ENCODE data around the gene IL25. TPM values are rescaled to one million over a fixed set of nuclear protein-coding genes. Genes with fewer than 3 reads are reported as not detected.

The IL25 gene
- total RNA-seq, 2 donors from 2014 or later, result not detected

DNA sequence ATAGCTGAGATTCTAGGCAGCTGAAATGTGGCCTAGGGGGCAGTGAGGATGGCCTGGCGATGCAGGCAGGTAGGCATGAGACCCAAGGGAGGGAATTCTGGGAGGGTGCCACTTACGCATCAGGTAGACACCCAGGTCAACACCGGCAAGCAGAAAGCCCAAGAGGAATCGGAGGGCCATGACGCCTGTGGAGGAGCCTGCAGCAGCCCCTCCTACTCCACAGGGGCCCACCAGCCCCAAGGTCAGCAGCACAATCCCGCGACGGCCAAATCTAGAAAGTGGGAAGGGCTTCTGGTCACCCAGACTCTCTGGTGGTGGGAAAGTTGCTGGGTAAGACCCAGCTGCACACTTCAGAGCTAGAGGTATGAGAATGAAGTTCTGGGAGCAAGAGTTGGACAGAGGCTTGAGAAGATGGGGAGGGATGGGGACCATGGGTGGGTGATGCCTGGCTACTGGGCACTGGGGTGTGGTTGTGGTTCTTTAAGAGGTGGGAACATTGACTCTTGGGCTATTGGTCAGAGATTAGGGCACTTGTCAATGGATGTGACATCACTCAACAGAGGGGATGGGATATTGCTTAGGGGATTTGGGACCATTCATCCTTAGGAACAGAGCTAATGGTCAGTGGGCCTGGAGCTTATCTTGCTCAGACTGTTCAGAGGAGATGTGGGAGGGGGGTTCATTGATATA is 23.3 kb upstream of the IL25 start:
- peaks cover 10 to 11% of the 10 kb centered on the region in 2 donors for H3K36me3 Mint-ChIP-seq
- H3K9me3 Mint-ChIP-seq, result no peaks in the 10 kb centered on the region
- no peak for ATAC-seq
- H3K27ac Mint-ChIP-seq, result peak overlapping the region in 1 of 2 donors; percentile 48
- peak in 1 of 2 donors; percentile 35 for DNase-seq (ENCODE audit: low spot score in 2 of 2)

DNA sequence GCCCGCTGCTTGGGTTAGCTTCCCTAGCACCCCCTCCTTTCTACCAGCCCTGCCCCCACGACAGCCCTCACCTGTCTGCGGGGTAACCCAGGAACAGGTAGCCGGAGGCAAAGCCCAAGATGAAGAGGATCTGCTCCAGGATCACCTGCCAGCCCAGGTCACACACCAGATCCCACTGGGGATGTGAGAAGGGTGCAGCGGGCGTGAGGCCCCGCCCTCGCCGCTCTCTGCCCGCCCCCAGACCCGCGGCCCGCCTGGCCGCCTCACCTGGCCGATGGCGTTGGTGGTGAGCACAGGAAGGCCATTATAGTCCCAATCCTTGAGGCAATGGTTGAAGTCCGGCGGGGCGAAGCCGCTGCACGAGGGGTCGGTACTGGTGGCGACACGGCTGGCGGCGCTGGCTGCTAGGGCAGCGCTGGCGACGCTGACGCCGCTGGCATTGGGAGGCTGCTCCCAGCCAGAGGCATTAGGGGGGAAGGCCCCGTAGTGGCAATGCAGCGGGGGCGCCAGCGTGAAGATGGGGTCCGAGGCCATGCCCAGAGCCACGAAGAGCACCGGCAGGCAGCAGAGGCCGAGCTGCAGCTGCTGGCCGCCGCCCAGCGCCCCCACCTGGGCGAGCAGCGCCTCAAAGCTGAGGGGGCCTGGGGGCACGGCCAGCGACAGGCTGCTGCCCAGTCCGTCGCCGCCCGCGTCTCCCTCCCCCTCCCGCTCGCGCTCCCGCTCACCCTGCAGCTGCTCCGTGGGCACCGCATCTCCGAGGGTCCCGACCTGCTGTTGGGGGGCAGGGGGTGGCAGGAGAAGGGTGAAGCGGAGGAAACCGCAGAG is 20.7 kb upstream of the IL25 start:
- peaks cover 10 to 11% of the 10 kb centered on the region in 2 donors for H3K36me3 Mint-ChIP-seq
- no peaks in the 10 kb centered on the region for H3K9me3 Mint-ChIP-seq
- DNase-seq (ENCODE audit: low spot score in 2 of 2) (no peak), ATAC-seq (peak; percentile 50 to 51)
- no peak overlapping the region for H3K27ac Mint-ChIP-seq

DNA sequence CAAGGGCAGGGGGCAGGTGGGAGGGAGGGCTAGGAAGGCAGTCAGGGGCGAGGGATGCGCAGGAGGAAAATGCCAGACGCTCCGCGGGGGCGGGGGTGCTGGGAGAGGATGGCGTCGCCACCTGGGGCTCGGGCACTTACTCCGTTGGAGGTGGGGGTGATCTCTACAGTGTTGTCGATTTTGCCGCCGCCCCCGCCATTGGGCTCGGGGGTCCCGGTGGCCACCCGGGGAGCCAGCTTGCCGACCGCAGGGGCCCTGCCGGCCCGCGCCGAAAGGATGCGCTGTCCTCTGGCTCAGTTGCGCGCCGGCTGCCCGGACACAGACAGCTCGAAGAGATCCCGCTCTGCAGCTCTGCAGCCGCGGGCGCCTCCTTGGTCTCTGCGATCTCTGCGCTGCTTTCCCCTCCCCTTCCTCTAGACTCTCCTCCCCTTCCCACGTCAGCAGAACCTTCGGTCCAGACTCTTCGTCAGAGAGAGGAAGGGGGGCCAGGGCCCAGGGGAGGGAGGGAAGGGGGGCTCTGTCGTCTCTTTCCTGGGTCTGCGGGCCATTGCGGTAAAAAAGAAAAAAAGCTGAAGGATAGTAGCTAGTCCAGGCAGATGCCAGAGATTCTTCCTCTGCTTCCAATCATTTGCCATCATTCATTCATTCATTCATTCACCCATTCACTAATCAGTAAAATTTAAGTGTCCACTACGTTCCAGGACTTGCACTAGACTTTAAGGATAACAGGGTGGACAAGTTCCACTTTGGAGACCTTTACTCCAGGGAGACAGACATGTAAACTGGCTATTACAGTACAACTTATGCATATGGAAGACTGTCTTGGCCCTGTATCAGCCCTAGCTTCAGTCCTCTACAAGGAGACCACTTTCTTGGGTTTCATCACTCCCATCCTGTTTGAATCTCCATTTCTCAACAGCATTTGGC is 19.8 kb upstream of the IL25 start, which contains the start of gene SLC22A17:
Gene SLC22A17 (minus strand): TSS at position 382 of the 927 bp plus-strand sequence.
- peak within 1 kb of the TSS in 1 of 2 donors; percentile 84 for H3K27ac Mint-ChIP-seq

DNA sequence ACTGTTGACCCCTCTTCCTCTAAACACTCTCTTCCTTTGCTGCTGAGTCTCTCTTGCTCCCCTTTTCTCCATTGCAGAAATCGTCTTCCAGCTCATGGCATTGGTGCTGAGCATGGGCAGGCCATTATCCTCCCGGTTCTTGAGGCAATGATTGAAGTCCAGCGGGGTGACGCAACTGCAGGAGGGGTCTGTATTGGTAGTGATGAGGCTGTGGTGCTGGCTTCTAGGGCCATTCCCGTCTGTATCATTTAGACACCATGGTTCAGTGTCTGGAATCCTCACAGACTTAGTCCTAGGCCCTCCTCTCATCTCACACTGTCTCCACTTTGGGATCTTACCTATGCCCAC is 19.2 kb upstream of the IL25 start:
- no peak for DNase-seq (ENCODE audit: low spot score in 2 of 2)
- H3K9me3 Mint-ChIP-seq, result no peaks in the 10 kb centered on the region
- no peak for ATAC-seq
- peaks cover 10 to 11% of the 10 kb centered on the region in 2 donors for H3K36me3 Mint-ChIP-seq
- H3K27ac Mint-ChIP-seq, result no peak overlapping the region

More for the DNA sequence above, 19.8 kb upstream of the IL25 start, which contains the start of gene SLC22A17:
- H3K9me3 Mint-ChIP-seq, result no peaks in the 10 kb centered on the region
- ATAC-seq (peak; percentile 88 to 94), DNase-seq (ENCODE audit: low spot score in 2 of 2) (peak in 1 of 2 donors; percentile 55)
- peaks cover 10 to 11% of the 10 kb centered on the region in 2 donors for H3K36me3 Mint-ChIP-seq

DNA sequence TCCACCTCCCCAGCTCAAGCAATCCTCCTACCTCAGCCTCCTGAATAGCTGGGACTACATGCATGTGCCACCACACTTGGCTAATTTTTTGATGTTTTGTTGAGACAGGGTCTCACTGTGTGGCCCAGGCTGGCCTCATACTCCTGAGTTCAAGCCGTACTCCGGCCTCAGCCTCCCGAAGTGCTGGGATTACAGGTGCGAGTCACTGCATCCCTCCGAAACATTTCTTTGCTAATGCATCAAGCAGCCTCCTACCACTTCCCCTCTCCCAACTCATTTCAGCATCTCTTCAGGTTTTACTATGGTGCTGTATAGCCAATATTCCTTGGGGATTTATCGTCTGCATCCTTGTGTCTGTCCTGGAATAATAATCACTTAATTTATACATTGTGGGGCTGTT is 17.6 kb upstream of the IL25 start:
- no peaks in the 10 kb centered on the region for H3K9me3 Mint-ChIP-seq
- DNase-seq (ENCODE audit: low spot score in 2 of 2) (no peak), ATAC-seq (no peak)
- no peak overlapping the region for H3K27ac Mint-ChIP-seq
- peaks cover 10 to 11% of the 10 kb centered on the region in 2 donors for H3K36me3 Mint-ChIP-seq

DNA sequence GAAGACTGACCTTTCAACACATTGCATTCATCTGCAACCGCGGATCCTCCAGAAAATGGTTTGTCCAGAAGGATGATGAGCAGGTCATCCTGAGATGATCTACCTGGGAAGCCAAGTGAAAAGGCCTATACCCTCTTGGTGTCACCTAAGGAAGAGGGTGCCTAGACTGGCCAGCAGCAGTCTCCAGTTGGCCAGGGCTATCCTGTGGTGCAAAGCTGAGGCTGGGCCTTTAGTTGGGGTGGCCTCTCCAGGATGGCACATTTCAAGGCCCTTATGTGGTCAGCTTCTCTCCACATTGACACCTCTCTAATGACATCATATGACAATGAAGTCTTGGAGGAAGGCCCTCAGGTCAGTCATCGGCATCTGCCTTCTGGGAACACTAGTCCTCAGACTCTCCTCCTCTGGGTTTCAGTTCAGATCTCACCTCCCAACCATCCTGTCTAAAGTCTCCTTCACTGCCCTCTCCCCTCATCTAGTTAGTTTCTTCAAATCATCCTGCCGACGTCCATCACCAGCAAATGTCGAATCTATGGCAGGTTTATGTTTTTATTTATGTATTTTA is 16.7 kb upstream of the IL25 start:
- Mint-ChIP-seq H3K9me3 (no peaks in the 10 kb centered on the region), H3K36me3 (peaks cover 5% of the 10 kb centered on the region in 2 donors), H3K27ac (no peak overlapping the region)
- ATAC-seq (no peak), DNase-seq (ENCODE audit: low spot score in 2 of 2) (no peak)

DNA sequence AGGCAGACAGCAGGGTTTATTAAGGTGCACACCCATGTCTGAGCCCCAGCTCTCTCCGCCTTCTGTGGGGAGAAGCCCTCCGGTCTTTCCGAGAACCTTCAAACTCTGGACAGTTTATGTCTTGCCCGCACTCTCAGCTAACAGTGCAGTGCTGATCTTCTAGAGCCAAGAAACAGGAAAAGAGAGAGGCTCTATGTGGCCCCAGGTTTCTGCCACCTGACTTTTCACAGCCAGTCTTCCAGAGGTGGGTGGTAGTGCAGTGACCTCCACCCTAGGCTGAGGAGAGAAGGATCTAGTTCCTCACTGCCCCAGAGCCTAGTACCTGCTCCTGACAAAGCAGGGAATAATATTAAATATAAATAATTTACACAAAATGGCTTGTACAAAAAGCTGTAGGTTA is 15.9 kb upstream of the IL25 start:
- ATAC-seq (no peak), DNase-seq (ENCODE audit: low spot score in 2 of 2) (no peak)
- Mint-ChIP-seq H3K36me3 (no peaks in the 10 kb centered on the region), H3K27ac (no peak overlapping the region), H3K9me3 (no peaks in the 10 kb centered on the region)

DNA sequence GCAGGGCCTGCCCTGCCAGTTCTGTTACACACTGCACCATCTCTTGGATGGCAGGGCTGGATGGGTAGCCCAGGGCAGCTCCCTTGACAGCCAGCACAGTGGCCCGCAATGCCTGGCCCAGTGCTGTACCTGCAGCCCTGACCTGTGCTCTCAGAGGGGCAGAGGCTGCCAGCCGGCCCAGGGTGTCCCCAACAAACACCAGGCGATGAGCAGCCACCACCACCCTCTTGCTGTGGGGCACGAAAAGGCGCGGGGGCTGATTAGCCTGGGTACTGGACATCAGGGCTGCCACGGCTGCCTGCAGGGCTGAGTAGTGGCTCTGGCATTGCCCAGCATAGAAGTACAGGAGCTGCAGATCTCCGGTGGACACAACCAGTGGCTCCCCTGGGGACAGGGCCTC is 15.3 kb upstream of the IL25 start:
- H3K36me3 Mint-ChIP-seq, result no peaks in the 10 kb centered on the region
- H3K27ac Mint-ChIP-seq, result no peak overlapping the region
- H3K9me3 Mint-ChIP-seq, result no peaks in the 10 kb centered on the region
- ATAC-seq (no peak), DNase-seq (ENCODE audit: low spot score in 2 of 2) (peak in 1 of 2 donors; percentile 50)

DNA sequence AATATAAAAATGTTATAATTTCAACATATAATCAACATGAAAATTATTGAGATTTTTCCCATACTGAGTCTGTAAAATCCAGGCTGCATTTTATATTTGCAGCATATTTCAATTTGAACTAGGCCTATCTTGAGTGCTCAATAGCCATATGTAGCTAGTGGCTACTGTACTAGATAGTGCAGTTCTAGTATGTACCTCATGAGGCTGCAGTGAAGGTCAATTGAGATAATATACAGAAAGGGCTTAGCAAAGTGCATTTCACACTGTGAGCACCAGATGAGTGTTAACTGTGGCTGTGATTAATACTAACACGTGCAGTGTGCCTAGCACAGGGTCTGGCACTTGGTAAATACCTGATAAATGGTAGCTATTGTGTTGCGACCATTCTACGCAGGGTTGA is 14.6 kb upstream of the IL25 start:
- no peak for DNase-seq (ENCODE audit: low spot score in 2 of 2)
- Mint-ChIP-seq H3K9me3 (no peaks in the 10 kb centered on the region), H3K36me3 (no peaks in the 10 kb centered on the region), H3K27ac (no peak overlapping the region)
- no peak for ATAC-seq

DNA sequence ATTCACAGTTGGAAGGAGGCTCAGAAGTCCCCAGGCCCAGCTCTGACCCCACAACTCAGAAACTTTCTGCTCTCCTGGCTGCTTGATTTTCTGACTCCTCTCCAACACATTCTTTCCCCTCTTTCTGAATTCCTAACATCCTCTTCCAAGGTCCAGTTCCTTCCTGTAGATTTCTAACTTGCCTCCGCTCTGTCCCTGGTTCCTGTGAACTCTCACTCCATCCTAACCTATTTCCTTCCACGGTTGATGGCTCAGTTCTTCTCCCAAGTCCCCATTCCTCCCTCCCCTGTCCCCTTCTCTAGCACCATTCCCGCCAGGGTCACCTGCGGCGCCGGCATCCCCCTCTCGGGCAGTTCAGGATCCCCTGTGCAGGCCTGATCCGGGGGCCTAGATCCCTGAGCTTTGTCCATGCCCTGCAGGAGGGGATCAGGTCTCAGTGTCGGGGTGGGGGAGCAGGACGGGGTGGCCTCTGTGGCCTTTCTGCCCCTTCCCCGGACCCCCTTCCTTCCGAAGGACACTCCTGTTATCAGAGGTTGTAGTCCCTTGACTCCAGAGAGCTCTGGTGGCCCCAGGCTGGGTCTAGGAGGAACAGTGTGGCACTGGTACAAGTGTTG is 13.9 kb upstream of the IL25 start:
- DNase-seq (ENCODE audit: low spot score in 2 of 2), result no peak
- no peak for ATAC-seq
- Mint-ChIP-seq H3K9me3 (no peaks in the 10 kb centered on the region), H3K27ac (no peak overlapping the region), H3K36me3 (no peaks in the 10 kb centered on the region)

DNA sequence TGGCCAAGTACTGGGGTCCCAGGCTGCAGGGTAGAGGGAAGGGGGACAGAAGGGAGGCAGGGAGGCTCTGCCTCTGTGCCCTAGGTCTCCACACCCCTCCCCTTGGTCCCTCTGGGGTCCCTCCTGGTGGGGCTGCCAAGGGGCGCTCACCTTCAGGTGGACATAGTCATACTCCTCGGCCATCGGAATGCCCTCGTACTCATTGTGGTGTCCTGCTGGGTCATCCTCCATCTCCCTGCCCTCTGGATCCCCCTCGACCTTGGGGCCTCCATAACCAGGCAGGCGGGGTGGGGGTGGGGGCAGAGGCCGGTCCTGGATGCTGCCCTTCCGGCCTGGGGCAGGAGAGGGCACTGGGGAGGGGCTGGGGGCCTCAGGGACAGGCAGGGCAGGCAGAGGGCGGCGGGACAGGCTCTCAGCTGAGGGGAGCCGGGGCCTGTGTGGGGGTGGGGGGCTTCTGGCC is 13.4 kb upstream of the IL25 start:
- no peaks in the 10 kb centered on the region for H3K36me3 Mint-ChIP-seq
- no peak overlapping the region for H3K27ac Mint-ChIP-seq
- ATAC-seq (no peak), DNase-seq (ENCODE audit: low spot score in 2 of 2) (no peak)
- no peaks in the 10 kb centered on the region for H3K9me3 Mint-ChIP-seq

DNA sequence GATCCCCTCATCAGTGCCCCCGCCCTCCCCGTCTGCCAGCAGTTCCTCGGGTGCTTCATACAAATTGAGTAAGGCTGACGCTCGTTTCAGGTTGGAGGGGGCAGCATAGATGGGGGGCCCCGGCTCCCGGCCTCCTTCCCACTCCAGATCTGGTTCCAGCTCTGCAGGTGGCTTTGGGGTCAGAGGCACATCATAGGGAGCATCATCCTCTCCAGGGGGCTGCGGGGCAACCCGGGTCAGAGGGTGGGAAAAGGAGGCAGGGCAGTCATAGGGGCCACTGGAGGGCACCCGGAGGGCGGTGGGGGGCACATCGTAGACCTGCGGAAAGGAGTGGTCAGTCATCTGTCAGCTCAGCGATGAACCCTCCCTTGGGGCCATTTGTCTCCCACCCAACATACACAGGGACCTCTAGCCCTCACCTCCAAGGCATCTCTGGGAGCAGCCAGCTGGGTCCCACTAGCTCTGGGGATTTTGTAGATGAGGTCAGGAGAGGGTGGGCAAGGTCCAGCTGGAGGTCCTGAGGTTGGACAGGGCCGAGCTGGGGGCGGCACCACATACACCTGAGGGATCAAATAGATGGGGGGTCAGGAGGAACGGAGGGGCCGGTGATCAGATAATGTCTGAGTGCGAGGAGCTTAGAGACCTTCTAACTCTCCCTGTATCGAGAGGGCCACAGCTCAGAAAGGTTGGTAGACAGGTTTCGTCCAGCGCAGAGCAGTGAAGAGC is 12.7 kb upstream of the IL25 start:
- no peaks in the 10 kb centered on the region for H3K36me3 Mint-ChIP-seq
- no peaks in the 10 kb centered on the region for H3K9me3 Mint-ChIP-seq
- no peak overlapping the region for H3K27ac Mint-ChIP-seq
- DNase-seq (ENCODE audit: low spot score in 2 of 2), result peak in 1 of 2 donors; percentile 20
- ATAC-seq, result no peak

DNA sequence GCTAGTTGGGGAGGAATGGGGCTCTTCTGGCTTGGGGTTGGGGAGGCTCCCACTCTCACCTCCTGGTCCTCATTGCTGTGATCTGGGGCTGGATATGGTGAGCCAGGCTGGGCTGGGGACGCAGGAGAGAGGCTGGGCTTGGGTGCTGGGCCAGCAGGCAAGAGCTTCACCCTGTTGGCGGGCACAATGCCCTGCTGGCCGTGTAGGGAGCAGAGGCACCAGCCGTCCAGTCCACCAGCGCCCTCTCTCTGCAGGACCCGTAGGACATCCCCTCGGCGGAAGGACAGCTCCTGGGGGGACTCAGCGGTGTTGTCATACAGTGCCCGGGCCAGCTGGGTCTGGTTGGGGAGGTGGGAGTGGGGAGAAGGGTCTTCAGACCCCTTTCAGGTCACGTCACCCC is 12.1 kb upstream of the IL25 start:
- H3K27ac Mint-ChIP-seq, result no peak overlapping the region
- no peak for DNase-seq (ENCODE audit: low spot score in 2 of 2)
- ATAC-seq, result no peak
- no peaks in the 10 kb centered on the region for H3K36me3 Mint-ChIP-seq
- no peaks in the 10 kb centered on the region for H3K9me3 Mint-ChIP-seq

DNA sequence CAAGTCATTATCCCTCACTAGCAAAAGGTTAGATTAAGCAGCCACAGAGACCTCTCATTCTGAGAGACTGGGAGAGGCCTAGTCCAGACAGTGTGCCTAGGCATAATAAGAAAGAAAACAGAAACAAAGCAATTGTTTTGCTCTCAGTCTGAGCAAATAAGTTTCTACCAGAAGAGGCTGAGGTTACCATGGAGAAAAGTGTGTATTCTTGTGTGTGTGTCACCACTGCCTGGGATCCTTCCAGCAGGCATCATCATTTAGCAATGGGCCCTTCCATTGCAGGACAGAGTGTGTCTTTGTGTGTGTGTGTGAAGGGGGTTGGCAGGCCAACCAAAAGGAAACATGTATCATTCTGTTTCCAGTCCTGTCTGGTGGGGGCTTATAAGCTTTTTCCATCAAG is 11.3 kb upstream of the IL25 start:
- H3K36me3 Mint-ChIP-seq, result no peaks in the 10 kb centered on the region
- ATAC-seq (peak in 1 of 2 donors; percentile 88), DNase-seq (ENCODE audit: low spot score in 2 of 2) (no peak)
- H3K9me3 Mint-ChIP-seq, result no peaks in the 10 kb centered on the region
- no peak overlapping the region for H3K27ac Mint-ChIP-seq

DNA sequence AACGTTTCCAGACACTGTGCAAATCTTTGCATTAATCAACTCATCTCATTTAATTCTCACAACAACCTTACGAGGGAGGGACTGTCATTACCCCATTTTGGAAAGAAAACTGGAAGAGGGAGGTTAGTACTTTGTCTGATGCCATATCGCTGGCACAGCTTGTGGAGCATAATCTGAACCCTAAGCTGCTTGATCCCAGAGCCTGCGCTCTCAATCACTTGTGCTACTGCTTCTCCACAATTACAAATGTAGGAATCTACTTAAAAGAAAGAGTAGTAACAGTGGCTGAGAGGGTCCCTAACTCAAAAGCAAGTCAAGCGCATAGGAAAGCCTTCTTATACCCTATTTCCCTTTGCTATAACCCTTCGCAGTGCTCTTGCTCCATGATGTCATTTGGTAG is 10.8 kb upstream of the IL25 start:
- Mint-ChIP-seq H3K9me3 (no peaks in the 10 kb centered on the region), H3K27ac (no peak overlapping the region), H3K36me3 (no peaks in the 10 kb centered on the region)
- ATAC-seq, result no peak
- no peak for DNase-seq (ENCODE audit: low spot score in 2 of 2)
